GM12874 (cell line): ENCODE measurements around the gene SYT9.

Experiments
- TF ChIP-seq, protein P1 (sequence below): IDR thresholded peaks from 2 replicates; pipeline ENCODE4 v1.5.1; 2011; ENCODE audit warnings: low read depth, mild to moderate bottlenecking, control low read depth, low read length, moderate library complexity; ENCODE audit not compliant: insufficient read depth

The SYT9 gene, protein sequence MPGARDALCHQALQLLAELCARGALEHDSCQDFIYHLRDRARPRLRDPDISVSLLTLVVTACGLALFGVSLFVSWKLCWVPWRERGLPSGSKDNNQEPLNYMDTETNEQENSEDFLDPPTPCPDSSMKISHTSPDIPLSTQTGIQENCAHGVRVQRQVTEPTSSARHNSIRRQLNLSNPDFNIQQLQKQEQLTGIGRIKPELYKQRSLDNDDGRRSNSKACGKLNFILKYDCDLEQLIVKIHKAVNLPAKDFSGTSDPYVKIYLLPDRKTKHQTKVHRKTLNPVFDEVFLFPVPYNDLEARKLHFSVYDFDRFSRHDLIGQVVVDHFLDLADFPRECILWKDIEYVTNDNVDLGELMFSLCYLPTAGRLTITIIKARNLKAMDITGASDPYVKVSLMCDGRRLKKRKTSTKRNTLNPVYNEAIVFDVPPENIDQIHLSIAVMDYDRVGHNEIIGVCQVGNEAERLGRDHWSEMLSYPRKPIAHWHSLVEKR

DNA sequence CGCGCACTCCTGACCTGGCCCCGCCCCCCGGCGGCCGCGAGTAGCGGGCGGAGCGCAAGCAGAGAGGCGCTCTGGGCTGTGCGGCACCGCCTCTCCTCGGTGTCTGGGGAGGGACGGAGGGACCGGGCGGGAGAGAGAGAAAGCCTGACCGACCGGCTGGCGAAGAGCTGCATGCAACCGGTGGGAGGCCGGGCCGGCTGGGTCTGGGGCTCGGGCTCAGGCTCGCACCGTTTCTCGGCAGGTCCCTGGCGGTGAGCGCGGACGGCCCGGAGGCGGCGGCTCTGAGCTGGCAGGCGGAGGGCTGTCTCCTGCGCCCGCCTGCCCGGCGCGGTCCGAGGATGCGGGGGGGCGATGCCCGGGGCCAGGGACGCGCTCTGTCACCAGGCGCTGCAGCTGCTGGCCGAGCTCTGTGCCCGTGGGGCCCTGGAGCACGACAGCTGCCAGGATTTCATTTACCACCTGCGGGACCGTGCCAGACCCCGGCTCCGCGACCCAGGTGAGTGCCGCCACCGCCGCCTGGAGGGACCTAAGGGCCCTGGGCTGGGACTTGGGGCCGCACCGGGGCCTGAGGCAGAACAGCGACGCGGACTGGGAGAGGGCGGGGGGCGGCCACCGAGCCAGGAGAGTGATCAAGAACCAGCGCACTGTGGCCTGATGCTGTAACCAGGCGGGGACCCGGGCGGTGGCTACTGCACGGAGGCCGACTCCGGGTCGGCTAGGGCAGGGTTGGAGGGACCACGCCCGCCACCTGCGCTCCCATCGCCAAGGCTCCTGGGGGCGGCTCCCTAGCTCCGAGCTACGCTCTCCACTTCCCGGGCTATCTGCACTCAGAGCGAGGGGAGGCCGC is at the start of gene SYT9:
Gene SYT9, plus strand, starts transcription at position 69 of the 847 bp plus-strand sequence. Its CDS starts 283 bp downstream, at position 352.
- TF ChIP-seq, protein P1, sequence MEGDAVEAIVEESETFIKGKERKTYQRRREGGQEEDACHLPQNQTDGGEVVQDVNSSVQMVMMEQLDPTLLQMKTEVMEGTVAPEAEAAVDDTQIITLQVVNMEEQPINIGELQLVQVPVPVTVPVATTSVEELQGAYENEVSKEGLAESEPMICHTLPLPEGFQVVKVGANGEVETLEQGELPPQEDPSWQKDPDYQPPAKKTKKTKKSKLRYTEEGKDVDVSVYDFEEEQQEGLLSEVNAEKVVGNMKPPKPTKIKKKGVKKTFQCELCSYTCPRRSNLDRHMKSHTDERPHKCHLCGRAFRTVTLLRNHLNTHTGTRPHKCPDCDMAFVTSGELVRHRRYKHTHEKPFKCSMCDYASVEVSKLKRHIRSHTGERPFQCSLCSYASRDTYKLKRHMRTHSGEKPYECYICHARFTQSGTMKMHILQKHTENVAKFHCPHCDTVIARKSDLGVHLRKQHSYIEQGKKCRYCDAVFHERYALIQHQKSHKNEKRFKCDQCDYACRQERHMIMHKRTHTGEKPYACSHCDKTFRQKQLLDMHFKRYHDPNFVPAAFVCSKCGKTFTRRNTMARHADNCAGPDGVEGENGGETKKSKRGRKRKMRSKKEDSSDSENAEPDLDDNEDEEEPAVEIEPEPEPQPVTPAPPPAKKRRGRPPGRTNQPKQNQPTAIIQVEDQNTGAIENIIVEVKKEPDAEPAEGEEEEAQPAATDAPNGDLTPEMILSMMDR = no peak

DNA sequence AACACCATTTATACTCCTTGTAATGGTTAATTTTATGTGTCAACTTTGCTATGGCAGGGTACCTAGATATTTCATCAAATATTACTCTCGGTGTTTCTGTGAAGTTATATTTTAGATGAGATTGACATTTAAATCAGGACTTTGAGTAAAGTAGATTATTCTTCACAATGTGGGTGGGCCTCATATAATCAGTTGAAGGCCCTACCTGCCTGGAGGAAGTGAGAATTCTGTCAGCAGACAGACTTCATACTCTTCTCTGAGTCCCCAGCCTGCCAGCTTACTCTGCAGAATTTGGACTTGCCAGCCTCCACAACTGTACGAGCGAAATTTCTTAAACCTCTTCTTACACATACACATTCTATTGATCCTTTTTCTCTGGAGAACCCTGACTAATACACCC is 49.3 kb upstream of the SYT9 start:
- TF ChIP-seq, protein P1 = no peak

DNA sequence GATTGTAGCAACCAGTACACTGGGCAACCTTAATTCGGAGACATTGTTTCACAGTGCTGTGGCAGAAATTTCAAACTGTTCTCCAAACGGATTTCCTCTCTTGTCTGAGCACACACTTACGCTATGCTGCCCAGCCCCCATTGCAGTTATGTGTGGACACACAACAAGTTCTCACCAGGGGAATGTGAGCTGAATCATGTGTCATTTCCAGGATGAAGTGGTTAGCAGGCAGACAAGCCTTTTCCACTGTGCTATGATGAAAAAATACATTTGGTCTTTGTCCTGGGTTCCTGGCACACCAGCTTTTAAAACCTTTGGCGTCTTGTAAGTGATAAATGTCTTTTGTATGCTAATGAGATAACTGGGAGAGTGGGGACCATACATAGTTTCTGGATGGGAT is 46.9 kb upstream of the SYT9 start:
- TF ChIP-seq, protein P1 = no peak

DNA sequence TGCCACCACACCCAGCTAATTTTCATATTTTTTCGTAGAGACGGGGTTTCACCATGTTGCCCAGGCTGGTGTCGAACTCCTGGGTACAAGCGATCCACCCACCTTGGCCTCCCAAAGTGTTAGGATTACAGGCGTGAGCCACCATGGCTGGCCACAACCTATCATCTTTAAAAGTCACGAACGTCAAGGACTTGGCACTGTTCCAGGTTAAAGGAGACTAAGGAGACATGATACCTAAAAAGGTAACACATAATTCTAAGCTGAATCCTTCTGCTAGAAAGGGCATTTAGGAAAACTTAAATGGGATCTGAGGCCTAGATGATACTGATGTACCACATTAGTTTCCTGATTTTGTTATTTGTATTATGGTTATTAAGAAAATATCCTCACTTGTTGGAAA is 43.3 kb upstream of the SYT9 start:
- TF ChIP-seq, protein P1 = no peak

DNA sequence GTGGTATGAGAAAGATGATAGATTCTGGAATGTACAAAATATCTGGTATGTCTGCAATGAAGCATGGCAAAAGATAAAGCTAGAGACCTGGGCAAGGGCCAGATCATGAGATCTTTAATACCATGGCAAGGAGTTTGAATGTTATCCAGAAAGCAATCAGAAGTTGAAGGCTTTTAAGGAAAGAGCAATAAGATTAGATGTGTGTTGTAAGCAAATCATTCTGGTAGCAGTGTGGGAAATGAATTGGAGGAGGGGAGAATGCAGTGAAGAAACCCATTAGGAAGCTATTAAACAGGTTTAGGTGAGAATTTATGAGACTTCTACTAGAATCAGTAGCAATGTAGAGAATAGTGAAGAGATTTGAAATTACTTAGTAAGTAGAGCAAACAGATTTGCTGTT is 32.2 kb upstream of the SYT9 start:
- TF ChIP-seq, protein P1 = no peak

DNA sequence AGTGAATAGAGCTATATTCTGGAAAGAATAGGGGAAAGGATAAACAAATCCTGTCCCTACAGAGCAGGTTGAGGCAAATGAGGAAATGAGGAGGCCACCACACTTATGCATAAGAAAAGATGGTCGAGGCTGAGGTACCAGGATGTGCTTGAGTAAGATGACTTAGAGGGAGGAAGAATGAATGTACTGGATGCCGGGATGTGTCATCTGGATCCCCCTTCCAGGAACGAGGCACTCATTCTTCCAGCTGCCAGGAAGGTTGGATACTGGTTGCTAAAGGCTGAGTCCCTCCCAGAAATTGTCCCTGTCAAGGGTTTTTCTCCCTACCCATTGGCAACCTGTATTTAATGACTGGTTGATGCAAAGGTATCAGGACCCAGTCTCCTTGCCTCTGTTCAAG is 31.1 kb upstream of the SYT9 start:
- TF ChIP-seq, protein P1 = no peak

DNA sequence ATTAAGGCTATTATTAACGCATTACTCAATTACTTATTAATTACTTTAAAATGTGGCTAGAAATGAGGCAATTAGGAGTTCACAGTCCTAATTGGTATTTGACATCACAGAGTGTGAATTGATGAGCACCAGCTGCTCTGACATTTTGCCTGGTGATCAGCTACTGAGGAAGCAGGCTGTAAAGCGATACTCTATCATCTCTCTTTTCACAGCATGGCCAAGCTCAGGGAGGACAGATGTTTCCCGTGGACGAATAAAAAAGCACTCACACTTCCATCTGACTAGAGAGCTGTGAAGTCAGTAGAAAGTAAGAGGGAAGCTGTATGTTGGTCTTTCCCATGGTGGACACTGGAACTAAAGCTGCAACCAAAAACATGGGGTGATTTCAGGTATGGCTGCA is 29.1 kb upstream of the SYT9 start:
- TF ChIP-seq, protein P1 = no peak
